Mesenchymal stem cell (in vitro differentiated cells and primary cell): ENCODE measurements around the gene DUSP9.
A peak's percentile ranks its signal among the peaks of the same experiment; 100 is the strongest.

Experiments used
- DNase-seq: peaks from one replicate; pipeline ENCODE4 v3.0.0-alpha.2; 2013
- H2AFZ ChIP-seq: one replicate; pipeline ENCODE4 v1.6.1; 2013; ENCODE audit warnings: low read depth, mild to moderate bottlenecking, control low read depth, inconsistent platforms, low read length, moderate library complexity
- H2AK5ac ChIP-seq: 2 replicates; pipeline ENCODE4 v1.6.1; 2013; ENCODE audit warnings: low read length, moderate library complexity, mild to moderate bottlenecking, inconsistent platforms; ENCODE audit not compliant: severe bottlenecking
- H2BK120ac ChIP-seq: one replicate; pipeline ENCODE4 v1.6.1; 2013; ENCODE audit warnings: low read depth, mild to moderate bottlenecking, inconsistent platforms, low read length, moderate library complexity
- H2BK12ac ChIP-seq, 2 experiments: one replicate each; pipeline ENCODE4 v1.6.1; 2013; ENCODE audit warnings: inconsistent platforms in 2 of 2, low read length in 2 of 2, mild to moderate bottlenecking in 2 of 2, moderate library complexity in 2 of 2, control low read depth in 1 of 2
- H2BK15ac ChIP-seq: one replicate; pipeline ENCODE4 v1.6.1; 2013; ENCODE audit warnings: mild to moderate bottlenecking, low read depth, inconsistent platforms; ENCODE audit not compliant: poor library complexity, severe bottlenecking
- H2BK5ac ChIP-seq: 2 replicates; pipeline ENCODE4 v1.6.1; 2013; ENCODE audit warnings: low read depth, mild to moderate bottlenecking, low read length, control low read depth, inconsistent platforms; ENCODE audit not compliant: poor library complexity, severe bottlenecking
- H3K14ac ChIP-seq, 2 experiments: one replicate each; pipeline ENCODE4 v1.6.1; 2013; ENCODE audit warnings: inconsistent platforms in 2 of 2, low read length in 2 of 2, control low read depth in 1 of 2, mild to moderate bottlenecking in 1 of 2, moderate library complexity in 1 of 2
- H3K18ac ChIP-seq, 2 experiments: one replicate each; pipeline ENCODE4 v1.6.1; 2013; ENCODE audit warnings: inconsistent platforms in 2 of 2, low read length in 2 of 2, control low read depth in 1 of 2, low read depth in 1 of 2, mild to moderate bottlenecking in 1 of 2
- H3K23ac ChIP-seq, 2 experiments: one replicate each; pipeline ENCODE4 v1.6.1; 2013; ENCODE audit warnings: inconsistent platforms in 2 of 2, low read length in 2 of 2, mild to moderate bottlenecking in 2 of 2, moderate library complexity in 2 of 2, control low read depth in 1 of 2
- H3K27ac ChIP-seq: 2 replicates; pipeline ENCODE4 v1.5.1; 2013; ENCODE audit warnings: mild to moderate bottlenecking, moderate library complexity, low read length, control low read depth, inconsistent platforms; ENCODE audit not compliant: poor library complexity, severe bottlenecking
- H3K27me3 ChIP-seq, 2 experiments: 2 replicates each; pipeline versions ENCODE4 v1.6.1 to v1.7.0; 2013; ENCODE audit warnings: low read length in 2 of 2, mild to moderate bottlenecking in 2 of 2, moderate library complexity in 2 of 2, control low read depth in 1 of 2, inconsistent platforms in 1 of 2; ENCODE audit not compliant: control insufficient read depth in 1 of 2, insufficient read depth in 1 of 2
- H3K36me3 ChIP-seq, 2 experiments: 2 replicates each; pipeline versions ENCODE4 v1.6.1 to v1.7.0; 2013; ENCODE audit warnings: low read length in 2 of 2, control low read depth in 1 of 2, inconsistent platforms in 1 of 2, low read depth in 1 of 2, mild to moderate bottlenecking in 1 of 2; ENCODE audit not compliant: insufficient read depth in 2 of 2, control insufficient read depth in 1 of 2
- H3K4ac ChIP-seq, 2 experiments: one replicate each; pipeline ENCODE4 v1.6.1; 2013; ENCODE audit warnings: inconsistent platforms in 2 of 2, low read length in 2 of 2, mild to moderate bottlenecking in 2 of 2, moderate library complexity in 2 of 2, control low read depth in 1 of 2, low read depth in 1 of 2
- H3K4me1 ChIP-seq: 2 replicates; pipeline ENCODE4 v1.6.1; 2013; ENCODE audit warnings: low read depth, low read length, control low read depth; ENCODE audit not compliant: control insufficient read depth, insufficient read depth
- H3K4me2 ChIP-seq: 2 replicates; pipeline ENCODE4 v1.6.1; 2013; ENCODE audit warnings: low read length, mild to moderate bottlenecking, inconsistent platforms; ENCODE audit not compliant: poor library complexity, severe bottlenecking
- H3K4me3 ChIP-seq, 2 experiments: 2 replicates each; pipeline versions ENCODE4 v1.5.1 to v1.7.0; 2013; ENCODE audit warnings: low read length in 2 of 2, mild to moderate bottlenecking in 2 of 2, control low read depth in 1 of 2, low read depth in 1 of 2; ENCODE audit not compliant: insufficient read depth in 1 of 2
- H3K79me1 ChIP-seq: replicated peaks from 2 replicates; pipeline ENCODE4 v1.6.1; 2013; ENCODE audit warnings: mild to moderate bottlenecking, control low read depth, low read length, inconsistent platforms; ENCODE audit not compliant: poor library complexity, severe bottlenecking
- H3K9ac ChIP-seq: 2 replicates; pipeline ENCODE4 v1.7.0; 2013; ENCODE audit warnings: mild to moderate bottlenecking, low read length, moderate library complexity
- H3K9me3 ChIP-seq: 2 replicates; pipeline ENCODE4 v1.7.0; 2013; ENCODE audit warnings: mild to moderate bottlenecking, low read length; ENCODE audit not compliant: control insufficient read depth
- H4K8ac ChIP-seq: one replicate; pipeline ENCODE4 v1.6.1; 2013; ENCODE audit warnings: inconsistent platforms, mild to moderate bottlenecking, low read length, moderate library complexity
- H4K91ac ChIP-seq: one replicate; pipeline ENCODE4 v1.6.1; 2013; ENCODE audit warnings: mild to moderate bottlenecking, low read length, inconsistent platforms
- WGBS: methylation state at CpG from one replicate; pipeline ENCODE4 v1.1.7; 2013; ENCODE audit warnings: mixed read lengths; 5-methylcytosine and 5-hydroxymethylcytosine counted together

DUSP9 gene

DNA sequence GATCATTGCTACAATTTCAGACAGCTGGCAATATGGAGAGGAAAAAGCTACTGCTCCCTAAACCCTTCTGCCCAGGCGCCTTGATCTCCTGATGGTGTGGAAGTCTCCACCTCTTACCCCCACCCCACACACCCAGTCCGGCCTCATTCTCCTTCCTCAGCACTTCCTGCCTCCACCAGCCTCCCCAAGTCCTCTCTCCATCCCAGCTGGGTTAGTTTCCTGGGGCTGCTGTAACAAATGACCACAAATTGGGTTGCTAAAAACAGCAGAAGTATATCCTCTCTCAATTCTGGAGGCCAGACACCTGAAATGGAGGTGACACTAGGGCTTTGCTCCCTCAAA, 47.0 kb upstream of the DUSP9 start:
- Histone ChIP-seq H2BK15ac (no peak overlapping the region), H3K4me2 (peak overlapping the region; percentile 72), H3K4me3 (peak overlapping the region in 1 of 2 experiments; percentile 80), H3K9me3 (peaks cover 2% of the 10 kb centered on the region), H2BK12ac (no peak overlapping the region), H3K23ac (no peak overlapping the region), H3K4ac (no peak overlapping the region), H3K27me3 (peaks cover 0 to 33% of the 10 kb centered on the region in 2 experiments), H3K14ac (no peak overlapping the region), H4K91ac (no peak overlapping the region), H3K18ac (no peak overlapping the region), H2BK5ac (no peak overlapping the region), H2AFZ (no peak overlapping the region), H3K27ac (no peak overlapping the region), H3K36me3 (peaks cover 0 to 9% of the 10 kb centered on the region in 2 experiments), H2BK120ac (no peak overlapping the region), H2AK5ac (no peak overlapping the region), H3K4me1 (peaks cover 12% of the 10 kb centered on the region), H3K9ac (peak overlapping the region; percentile 81), H3K79me1 (peaks cover 9% of the 10 kb centered on the region), H4K8ac (no peak overlapping the region)
- peak; percentile 9 for DNase-seq
- 3% methylated on average over 2 of the region's 2 CpGs for WGBS

DNA sequence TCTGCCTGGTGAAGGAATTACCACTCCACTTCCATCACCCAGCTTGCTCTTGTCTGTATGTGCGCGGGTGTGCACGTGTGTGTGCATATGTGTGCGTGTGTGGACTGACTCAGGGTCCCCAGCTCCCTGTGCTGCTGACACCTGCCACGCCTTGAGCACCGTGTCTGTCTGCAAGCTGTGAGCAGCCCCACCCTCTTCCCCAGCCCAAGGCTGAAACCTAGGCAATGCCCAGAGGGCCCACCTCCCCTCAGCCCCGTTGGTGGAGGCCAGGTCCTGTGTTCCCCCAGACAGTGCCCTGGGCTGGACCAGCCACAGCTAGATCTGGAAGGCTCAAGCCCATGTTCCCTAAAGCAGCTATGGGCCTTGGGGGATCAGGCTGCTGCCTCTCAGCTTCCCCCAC, 46.1 kb upstream of the DUSP9 start:
- peaks cover 8% of the 10 kb centered on the region for H3K4me1 ChIP-seq
- 98% methylated on average over 7 of the region's 7 CpGs for WGBS

GRCh38 chrX:153601511-153602110, 45.4 kb upstream of the DUSP9 start:
- no peak overlapping the region for H4K91ac ChIP-seq
- H2BK5ac ChIP-seq = no peak overlapping the region
- peaks cover 2% of the 10 kb centered on the region for H3K9me3 ChIP-seq
- no peak overlapping the region for H3K4me2 ChIP-seq
- no peak overlapping the region for H3K27ac ChIP-seq
- H3K4me3 ChIP-seq = no peak overlapping the region
- no peak for DNase-seq
- H3K23ac ChIP-seq = no peak overlapping the region
- no peak overlapping the region for H3K9ac ChIP-seq
- no peak overlapping the region for H2BK120ac ChIP-seq
- H3K36me3 ChIP-seq = no peaks in the 10 kb centered on the region
- no peak overlapping the region for H2AK5ac ChIP-seq
- H2BK12ac ChIP-seq = no peak overlapping the region
- no peak overlapping the region for H3K4ac ChIP-seq
- peaks cover 0 to 43% of the 10 kb centered on the region in 2 experiments for H3K27me3 ChIP-seq
- H3K4me1 ChIP-seq = peaks cover 8% of the 10 kb centered on the region
- no peak overlapping the region for H2BK15ac ChIP-seq
- WGBS = 97% methylated on average over 7 of the region's 12 CpGs
- no peak overlapping the region for H2AFZ ChIP-seq
- H3K79me1 ChIP-seq = peaks cover 2% of the 10 kb centered on the region
- no peak overlapping the region for H4K8ac ChIP-seq
- H3K18ac ChIP-seq = no peak overlapping the region
- no peak overlapping the region for H3K14ac ChIP-seq

More for the DNA sequence above, 46.1 kb upstream of the DUSP9 start:
- no peak overlapping the region for H2BK120ac ChIP-seq
- no peak overlapping the region for H2BK5ac ChIP-seq
- no peak overlapping the region for H3K4me2 ChIP-seq
- H3K4me3 ChIP-seq = no peak overlapping the region
- H3K9ac ChIP-seq = no peak overlapping the region
- H3K79me1 ChIP-seq = peaks cover 2% of the 10 kb centered on the region
- no peak overlapping the region for H3K14ac ChIP-seq
- no peak overlapping the region for H2BK15ac ChIP-seq
- no peak overlapping the region for H4K91ac ChIP-seq
- no peak overlapping the region for H3K4ac ChIP-seq
- no peak overlapping the region for H3K23ac ChIP-seq
- DNase-seq = no peak
- H3K27ac ChIP-seq = no peak overlapping the region
- no peak overlapping the region for H2BK12ac ChIP-seq
- no peak overlapping the region for H3K18ac ChIP-seq
- H2AK5ac ChIP-seq = no peak overlapping the region
- H4K8ac ChIP-seq = no peak overlapping the region
- H3K36me3 ChIP-seq = peaks cover 0 to 1% of the 10 kb centered on the region in 2 experiments
- H3K9me3 ChIP-seq = peaks cover 2% of the 10 kb centered on the region
- no peak overlapping the region for H2AFZ ChIP-seq
- H3K27me3 ChIP-seq = peaks cover 0 to 39% of the 10 kb centered on the region in 2 experiments

GRCh38 chrX:153602601-153603000, 44.4 kb upstream of the DUSP9 start:
- Histone ChIP-seq H3K4ac (no peak overlapping the region), H3K4me2 (no peak overlapping the region), H2BK12ac (no peak overlapping the region), H3K23ac (no peak overlapping the region), H2AFZ (no peak overlapping the region), H3K27ac (no peak overlapping the region), H2BK120ac (no peak overlapping the region), H3K4me1 (peaks cover 8% of the 10 kb centered on the region), H3K36me3 (no peaks in the 10 kb centered on the region), H4K8ac (no peak overlapping the region), H3K9me3 (peaks cover 2% of the 10 kb centered on the region), H2AK5ac (no peak overlapping the region), H3K79me1 (peaks cover 2% of the 10 kb centered on the region), H3K18ac (no peak overlapping the region), H2BK5ac (no peak overlapping the region), H3K27me3 (peaks cover 0 to 47% of the 10 kb centered on the region in 2 experiments), H4K91ac (no peak overlapping the region), H3K4me3 (no peak overlapping the region), H3K14ac (no peak overlapping the region), H3K9ac (no peak overlapping the region), H2BK15ac (no peak overlapping the region)
- 95% methylated on average over 3 of the region's 3 CpGs for WGBS
- no peak for DNase-seq
